SK-N-MC (cell line): Measurements from ENCODE around the gene PHACTR3.

Source experiments
- EZH2 ChIP-seq: fragments of 200-600 bp; sonication (generic); IDR thresholded peaks from one replicate; pipeline ENCODE4 v1.6.1; 2017; ENCODE audit warnings: antibody characterized with exemption
- POLR2AphosphoS5 ChIP-seq: IDR thresholded peaks from 2 replicates; pipeline ENCODE4 v1.6.1; 2012; ENCODE audit warnings: mild to moderate bottlenecking, low read depth, low read length, borderline replicate concordance

DNA sequence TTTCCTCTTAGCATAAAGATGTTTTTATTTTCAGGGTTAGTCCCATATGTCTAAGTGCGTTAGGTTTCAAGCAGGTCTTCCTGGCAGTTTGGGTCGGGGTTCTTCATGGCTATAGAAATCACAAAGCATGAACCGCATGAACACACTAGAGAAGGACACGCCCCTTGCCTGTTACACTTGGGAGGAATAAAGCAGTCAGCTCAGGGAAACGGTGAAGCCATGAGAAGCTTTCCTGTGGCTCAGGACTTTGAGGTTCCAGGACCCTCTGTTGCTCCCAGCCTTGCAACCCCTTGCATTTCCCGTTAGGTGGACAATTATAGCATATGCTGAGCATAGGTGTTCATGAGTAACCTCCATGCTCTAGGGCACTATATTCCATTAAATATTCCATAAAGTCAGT lies 232.4 kb downstream of the PHACTR3 start:
- TF ChIP-seq EZH2 (no peak), POLR2AphosphoS5 (no peak)
